IPS-18a (cell line): ENCODE measurements around the gene MRPL18.
A peak's percentile ranks its signal among the peaks of the same experiment; 100 is the strongest.

Experiments used
- H3K27ac ChIP-seq: one replicate; pipeline ENCODE4 v1.5.1; 2013; ENCODE audit warnings: low read length
- H3K27me3 ChIP-seq: one replicate; pipeline ENCODE4 v1.6.1; 2013; ENCODE audit warnings: mild to moderate bottlenecking, low read length; ENCODE audit not compliant: control insufficient read depth, insufficient read depth
- H3K36me3 ChIP-seq: one replicate; pipeline ENCODE4 v1.6.1; 2013; ENCODE audit warnings: low read depth, low read length; ENCODE audit not compliant: control insufficient read depth
- H3K4me1 ChIP-seq: one replicate; pipeline ENCODE4 v1.6.1; 2013; ENCODE audit warnings: low read depth, low read length; ENCODE audit not compliant: control insufficient read depth
- H3K4me3 ChIP-seq: one replicate; pipeline ENCODE4 v1.5.1; 2013; ENCODE audit warnings: low read length
- H3K9ac ChIP-seq: one replicate; pipeline ENCODE4 v1.6.1; 2013; ENCODE audit warnings: mild to moderate bottlenecking, low read length, moderate library complexity
- H3K9me3 ChIP-seq: one replicate; pipeline ENCODE4 v1.6.1; 2013; ENCODE audit warnings: low read depth, low read length; ENCODE audit not compliant: control insufficient read depth

The MRPL18 gene

DNA sequence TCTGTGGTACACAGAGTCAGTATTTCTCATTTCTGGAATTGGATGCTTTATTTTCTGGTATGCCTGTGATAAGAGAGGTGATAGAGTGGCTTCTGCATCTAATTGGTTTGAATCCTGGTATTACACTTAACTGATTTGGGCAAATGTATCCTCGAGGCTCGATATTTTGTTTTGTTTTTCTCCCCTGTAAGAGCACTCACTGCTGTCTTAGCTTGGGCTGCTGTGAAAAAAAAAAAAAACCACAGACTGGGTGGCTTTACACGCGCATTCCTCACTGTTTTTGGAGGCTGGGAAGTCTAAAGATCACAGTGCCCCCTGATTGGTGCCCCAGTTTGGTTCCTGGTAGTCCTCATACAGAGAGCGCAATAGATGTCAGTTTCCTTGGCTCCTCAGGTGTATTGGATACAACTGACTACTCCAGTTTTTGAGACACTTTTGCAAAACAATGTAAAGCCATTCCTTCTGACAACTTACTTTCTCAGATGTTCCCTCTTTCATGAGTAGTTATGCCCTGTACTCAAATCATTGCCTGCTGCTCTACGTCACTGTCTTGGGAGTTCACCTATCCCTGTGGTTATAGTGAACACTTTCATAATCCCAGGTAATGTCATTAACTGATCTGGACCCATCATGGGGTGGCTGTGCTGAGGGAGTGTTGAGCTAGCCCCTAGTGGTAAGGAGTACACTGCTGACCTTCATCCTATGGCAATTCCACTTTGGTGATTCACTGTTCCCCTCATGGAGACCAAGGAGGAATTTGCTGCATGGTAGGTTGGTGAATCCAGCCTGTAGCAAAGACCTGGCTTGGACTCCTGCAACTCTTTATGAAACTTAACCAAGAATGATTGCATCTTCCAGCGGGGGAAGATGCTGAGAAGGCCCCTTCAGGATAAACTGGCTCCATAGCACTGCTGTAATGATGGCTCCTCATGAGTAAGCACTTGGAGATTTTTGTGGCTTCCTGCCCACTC is 32.0 kb upstream of the MRPL18 start:
- Histone ChIP-seq H3K9ac (no peak overlapping the region), H3K36me3 (peaks cover 47% of the 10 kb centered on the region), H3K9me3 (no peaks in the 10 kb centered on the region), H3K27ac (no peak overlapping the region), H3K4me1 (peaks cover 22% of the 10 kb centered on the region), H3K4me3 (no peak overlapping the region), H3K27me3 (no peaks in the 10 kb centered on the region)

GRCh38 chr6:159759645-159760044 is 30.6 kb upstream of the MRPL18 start:
- no peaks in the 10 kb centered on the region for H3K9me3 ChIP-seq
- no peak overlapping the region for H3K27ac ChIP-seq
- H3K4me3 ChIP-seq, result no peak overlapping the region
- no peaks in the 10 kb centered on the region for H3K27me3 ChIP-seq
- peaks cover 22% of the 10 kb centered on the region for H3K4me1 ChIP-seq
- H3K36me3 ChIP-seq, result peaks cover 44% of the 10 kb centered on the region
- peak overlapping the region; percentile 89 for H3K9ac ChIP-seq

- peak overlapping the region; percentile 97 for H3K27ac ChIP-seq
- peak overlapping the region; percentile 85 for H3K4me3 ChIP-seq
- H3K4me1 ChIP-seq, result peaks cover 22% of the 10 kb centered on the region
- H3K36me3 ChIP-seq, result peaks cover 41% of the 10 kb centered on the region
- no peaks in the 10 kb centered on the region for H3K27me3 ChIP-seq
- no peaks in the 10 kb centered on the region for H3K9me3 ChIP-seq
- H3K9ac ChIP-seq, result peak overlapping the region; percentile 89
Observed at GRCh38 chr6:159760602-159761057, 29.6 kb upstream of the MRPL18 start.

DNA sequence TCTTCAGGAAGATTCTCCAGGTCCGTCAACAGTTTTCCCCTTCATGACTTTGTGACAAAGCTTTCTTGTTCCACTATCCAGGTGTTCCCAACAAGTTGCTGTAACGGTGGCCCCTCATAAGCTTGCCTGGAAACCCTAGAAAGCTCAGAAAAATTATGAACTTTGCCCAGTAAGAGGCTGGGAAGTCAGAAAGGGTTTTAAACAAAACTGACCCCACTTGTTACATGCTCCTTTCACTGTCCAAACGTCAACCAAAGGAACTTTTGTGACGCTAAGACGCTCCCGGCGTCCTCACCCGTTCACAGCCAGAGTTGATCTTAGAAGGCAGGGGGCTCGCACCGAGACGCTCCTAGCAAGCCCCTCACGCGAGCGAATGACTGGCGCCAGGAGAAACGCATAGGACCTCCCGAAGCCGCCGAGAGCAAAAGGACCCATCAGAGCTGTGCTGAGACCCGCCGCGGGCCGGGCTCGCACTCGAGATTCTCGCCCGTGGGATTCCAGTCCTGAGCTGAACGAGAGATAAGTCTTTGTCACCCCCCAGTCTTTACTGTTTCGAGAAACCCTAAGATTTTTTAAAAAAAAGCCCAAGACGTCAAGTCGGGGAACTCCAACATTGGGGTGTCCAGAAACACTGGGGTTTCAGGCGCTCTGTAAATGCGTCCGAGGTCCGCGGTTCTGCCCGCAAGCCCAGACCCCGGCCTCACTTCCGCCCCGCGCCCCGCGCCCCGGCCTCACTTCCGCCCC is 29.0 kb upstream of the MRPL18 start:
- Histone ChIP-seq H3K27ac (peak overlapping the region; percentile 97), H3K27me3 (no peaks in the 10 kb centered on the region), H3K4me1 (peaks cover 22% of the 10 kb centered on the region), H3K9ac (peak overlapping the region; percentile 89), H3K4me3 (peak overlapping the region; percentile 85), H3K9me3 (no peaks in the 10 kb centered on the region), H3K36me3 (peaks cover 41% of the 10 kb centered on the region)

DNA sequence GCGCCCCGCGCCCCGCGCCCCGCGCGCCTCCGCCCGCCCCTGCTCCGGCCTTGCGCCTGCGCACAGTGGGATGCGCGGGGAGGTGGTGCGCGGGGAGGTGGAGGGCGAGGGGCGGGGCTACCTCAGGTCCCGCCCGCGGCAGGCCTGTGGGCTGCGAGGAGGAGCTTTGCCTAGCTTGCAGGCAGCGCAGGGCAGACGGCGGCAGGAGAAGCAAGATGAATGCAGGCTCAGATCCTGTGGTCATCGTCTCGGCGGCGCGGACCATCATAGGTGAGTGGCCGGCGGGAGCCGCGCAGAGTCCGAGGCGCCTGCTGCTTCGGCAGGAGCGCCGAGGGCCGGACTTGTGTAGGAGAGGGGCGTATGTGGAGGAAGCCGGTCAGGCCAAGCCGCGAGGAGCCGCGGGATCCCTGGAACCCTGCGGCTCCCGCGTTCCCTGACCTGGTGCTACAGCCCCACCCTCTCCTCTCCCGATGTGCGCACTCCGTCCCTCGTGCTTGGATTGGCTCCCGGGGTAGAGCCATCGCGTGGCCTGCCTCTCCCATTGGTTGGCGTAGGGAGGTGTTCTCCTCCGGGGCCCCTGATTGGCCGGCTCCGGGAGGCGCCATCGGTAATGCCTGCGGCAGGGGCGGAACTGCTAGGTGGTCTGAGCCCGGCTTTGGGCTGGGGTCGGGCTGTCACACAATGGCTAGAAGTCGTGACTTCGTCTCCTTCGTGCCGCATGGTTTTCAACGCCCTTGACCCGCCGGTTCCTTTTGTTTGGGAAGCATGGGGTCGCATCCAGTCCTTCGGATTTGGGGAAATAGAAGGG is 28.2 kb upstream of the MRPL18 start, which contains the start of gene ACAT2:
Gene ACAT2 (plus strand): TSS at position 173 of the 808 bp plus-strand sequence. CDS start 43 bp downstream, at position 216.
- Histone ChIP-seq H3K4me3 (peak within 1 kb of the TSS; percentile 85), H3K27me3 (no peaks in the 10 kb centered on the region), H3K4me1 (peaks cover 22% of the 10 kb centered on the region), H3K36me3 (peaks cover 43% of the 10 kb centered on the region), H3K9ac (peak within 1 kb of the TSS; percentile 89), H3K9me3 (no peaks in the 10 kb centered on the region), H3K27ac (peak within 1 kb of the TSS; percentile 97)

DNA sequence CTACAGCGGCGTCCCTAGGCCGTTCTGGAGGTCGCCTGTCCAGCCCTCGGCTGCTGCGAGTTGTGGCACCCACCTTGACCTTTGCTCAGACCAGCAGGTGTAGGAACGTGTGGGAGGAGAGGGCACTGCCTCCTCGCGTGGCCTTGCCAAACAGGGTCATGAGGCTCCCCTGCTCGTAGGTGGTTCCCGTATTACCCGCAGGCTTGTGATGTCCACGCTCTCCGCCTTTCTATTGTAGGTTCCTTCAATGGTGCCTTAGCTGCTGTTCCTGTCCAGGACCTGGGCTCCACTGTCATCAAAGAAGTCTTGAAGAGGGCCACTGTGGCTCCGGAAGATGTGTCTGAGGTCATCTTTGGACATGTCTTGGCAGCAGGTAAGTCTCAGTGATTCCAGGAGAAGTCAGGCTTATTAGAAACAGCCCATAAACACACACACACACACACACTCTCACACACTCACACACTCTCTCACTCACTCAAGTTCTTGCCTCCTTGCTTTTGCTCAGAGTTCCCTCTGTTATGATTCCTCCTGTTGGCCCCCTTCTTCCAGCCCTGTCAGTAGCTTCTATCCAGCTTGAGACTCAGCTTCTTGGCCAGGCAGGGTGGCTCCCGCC is 27.5 kb upstream of the MRPL18 start:
- Histone ChIP-seq H3K9me3 (no peaks in the 10 kb centered on the region), H3K27ac (peak overlapping the region; percentile 36), H3K36me3 (peaks cover 48% of the 10 kb centered on the region), H3K27me3 (no peaks in the 10 kb centered on the region), H3K4me1 (peaks cover 22% of the 10 kb centered on the region), H3K9ac (peak overlapping the region; percentile 89), H3K4me3 (peak overlapping the region; percentile 85)

GRCh38 chr6:159766906-159767305 is 23.4 kb upstream of the MRPL18 start:
- H3K27me3 ChIP-seq, result no peaks in the 10 kb centered on the region
- peaks cover 5% of the 10 kb centered on the region for H3K4me1 ChIP-seq
- H3K27ac ChIP-seq, result no peak overlapping the region
- H3K36me3 ChIP-seq, result peaks cover 78% of the 10 kb centered on the region
- H3K9me3 ChIP-seq, result no peaks in the 10 kb centered on the region
- no peak overlapping the region for H3K9ac ChIP-seq
- no peak overlapping the region for H3K4me3 ChIP-seq

DNA sequence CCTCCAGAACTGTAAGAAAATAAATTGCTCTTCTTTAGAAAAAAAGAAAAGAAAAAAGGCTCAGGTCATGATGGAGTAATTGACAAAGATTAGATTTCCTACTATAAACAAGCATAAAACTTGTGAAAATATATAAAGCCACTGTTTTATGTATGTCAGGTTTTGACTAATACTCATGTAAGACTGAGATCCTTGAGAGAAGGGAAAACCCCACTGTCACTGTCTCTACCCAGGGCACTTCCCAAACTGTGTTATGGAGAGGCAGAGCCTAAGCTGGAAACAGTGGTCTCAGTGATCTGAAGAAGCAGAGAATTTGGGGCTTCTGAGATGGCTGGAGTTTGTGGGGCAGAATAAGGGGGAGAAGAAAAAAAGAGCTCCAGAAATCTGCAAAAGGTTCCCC is 20.8 kb upstream of the MRPL18 start:
- Histone ChIP-seq H3K27ac (no peak overlapping the region), H3K36me3 (peaks cover 87% of the 10 kb centered on the region), H3K4me1 (no peaks in the 10 kb centered on the region), H3K4me3 (no peak overlapping the region), H3K9me3 (no peaks in the 10 kb centered on the region), H3K9ac (no peak overlapping the region), H3K27me3 (no peaks in the 10 kb centered on the region)

- H3K36me3 ChIP-seq, result peaks cover 90% of the 10 kb centered on the region
- H3K27me3 ChIP-seq, result no peaks in the 10 kb centered on the region
- no peak overlapping the region for H3K27ac ChIP-seq
- no peak overlapping the region for H3K9ac ChIP-seq
- no peak overlapping the region for H3K4me3 ChIP-seq
- no peaks in the 10 kb centered on the region for H3K4me1 ChIP-seq
- H3K9me3 ChIP-seq, result no peaks in the 10 kb centered on the region
Observed at GRCh38 chr6:159772196-159772595, 18.1 kb upstream of the MRPL18 start.

GRCh38 chr6:159777240-159777904 is 12.9 kb upstream of the MRPL18 start:
- Histone ChIP-seq H3K9ac (no peak overlapping the region), H3K9me3 (no peaks in the 10 kb centered on the region), H3K36me3 (peaks cover 98% of the 10 kb centered on the region), H3K4me1 (no peaks in the 10 kb centered on the region), H3K27ac (no peak overlapping the region), H3K4me3 (no peak overlapping the region), H3K27me3 (no peaks in the 10 kb centered on the region)
